ENCODE measurements around the gene FAM53B. TPM values are rescaled to one million over a fixed set of nuclear protein-coding genes. Genes with fewer than 3 reads are reported as not detected.
A peak's percentile ranks its signal among the peaks of the same experiment; 100 is the strongest.
"Not testable (repeated sequence)": the region's sequence is repeated elsewhere in the genome, so short reads cannot be mapped to it uniquely, and the experiment has no call there.

FAM53B gene
- polyA plus RNA-seq, 6 donors from 2014 or later = 19.6 to 141 (median 31.5) TPM

DNA sequence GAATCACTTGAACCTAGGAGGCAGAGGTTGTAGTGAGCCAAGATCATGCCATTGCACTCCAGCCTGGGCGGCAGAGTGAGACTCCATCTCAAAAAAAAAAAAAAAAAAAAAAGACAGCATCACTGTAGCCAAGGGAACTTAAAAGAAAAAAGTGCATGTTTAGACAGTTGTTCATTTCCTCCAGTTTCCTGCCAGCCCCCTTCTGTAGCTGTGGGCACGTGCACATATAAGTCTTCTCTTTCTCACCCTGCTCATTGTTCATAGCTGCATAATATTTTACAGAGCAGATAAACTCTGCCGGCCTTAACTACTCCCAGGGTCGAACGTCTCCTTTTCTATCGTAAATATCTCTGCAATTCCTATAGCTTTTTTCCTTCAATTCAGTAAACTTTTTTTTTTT, 149.9 kb downstream of the FAM53B start:
- no peak for ATAC-seq (ENCODE audit: low read depth in 2 of 2)

DNA sequence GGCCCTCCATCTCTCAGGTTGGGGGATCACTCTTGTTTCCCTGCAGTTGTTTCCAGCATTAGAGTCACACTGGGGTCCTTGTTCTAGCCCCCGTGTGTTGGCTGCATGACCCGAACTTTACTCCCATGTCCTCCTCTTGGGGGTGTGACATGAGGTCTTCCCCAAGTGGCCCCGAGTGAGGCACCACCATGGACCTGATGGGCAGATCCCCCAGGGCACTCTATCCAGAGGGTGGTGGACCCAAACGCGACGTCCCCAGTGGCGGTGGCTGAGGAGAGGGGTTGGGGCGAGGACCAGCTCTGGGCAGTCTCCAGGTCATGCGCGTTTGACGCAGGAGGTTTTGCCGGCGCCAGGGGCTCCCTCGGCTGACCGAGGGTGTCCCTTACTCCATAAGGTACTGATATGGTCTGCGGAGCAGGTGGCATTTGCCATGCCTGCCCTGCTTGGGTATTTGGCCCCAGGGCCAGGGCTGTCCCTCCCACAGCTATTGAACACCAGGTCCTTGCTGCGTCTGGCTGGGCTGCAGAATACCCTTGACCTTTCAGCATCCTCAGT, 150.7 kb downstream of the FAM53B start:
- peaks cover 58 to 90% (median 84%) of the 10 kb centered on the region in 3 donors for H3K4me1 Mint-ChIP-seq
- H3K9me3 Mint-ChIP-seq = peaks cover 0 to 9% (median 5%) of the 10 kb centered on the region in 7 donors
- ATAC-seq (ENCODE audit: low read depth in 2 of 2) (no peak), DNase-seq (no peak)
- H3K27me3 Mint-ChIP-seq = no peaks in the 10 kb centered on the region
- peak overlapping the region in 2 of 6 donors; percentile 36 to 39 for H3K27ac Mint-ChIP-seq
- H3K4me3 Mint-ChIP-seq = peak overlapping the region in 1 of 8 donors; percentile 29
- peaks cover 4 to 10% of the 10 kb centered on the region in 2 donors for H3K36me3 Mint-ChIP-seq

More for the DNA sequence above, 149.9 kb downstream of the FAM53B start:
- no peaks in the 10 kb centered on the region for H3K27me3 Mint-ChIP-seq
- no peak for DNase-seq
- peak overlapping the region in 4 of 6 donors; percentile 20 to 59 (median 44) for H3K27ac Mint-ChIP-seq
- H3K36me3 Mint-ChIP-seq = peaks cover 4 to 17% of the 10 kb centered on the region in 2 donors
- peaks cover 65 to 90% (median 85%) of the 10 kb centered on the region in 3 donors for H3K4me1 Mint-ChIP-seq
- peak overlapping the region in 1 of 8 donors; percentile 33 for H3K4me3 Mint-ChIP-seq
- peaks cover 0 to 11% (median 5%) of the 10 kb centered on the region in 7 donors for H3K9me3 Mint-ChIP-seq

- peaks cover 4 to 9% of the 10 kb centered on the region in 2 donors for H3K36me3 Mint-ChIP-seq
- DNase-seq (no peak), ATAC-seq (ENCODE audit: low read depth in 2 of 2) (no peak)
- H3K27ac Mint-ChIP-seq = peak overlapping the region in 3 of 6 donors; percentile 36 to 78 (median 42)
- H3K9me3 Mint-ChIP-seq = peaks cover 0 to 9% (median 5%) of the 10 kb centered on the region in 7 donors
- H3K4me3 Mint-ChIP-seq = peak overlapping the region in 1 of 8 donors; percentile 41
- peaks cover 52 to 90% (median 84%) of the 10 kb centered on the region in 3 donors for H3K4me1 Mint-ChIP-seq
- no peaks in the 10 kb centered on the region for H3K27me3 Mint-ChIP-seq
These were observed 151.3 kb downstream of the FAM53B start for GRCh38 chr10:124592736-124593430.

DNA sequence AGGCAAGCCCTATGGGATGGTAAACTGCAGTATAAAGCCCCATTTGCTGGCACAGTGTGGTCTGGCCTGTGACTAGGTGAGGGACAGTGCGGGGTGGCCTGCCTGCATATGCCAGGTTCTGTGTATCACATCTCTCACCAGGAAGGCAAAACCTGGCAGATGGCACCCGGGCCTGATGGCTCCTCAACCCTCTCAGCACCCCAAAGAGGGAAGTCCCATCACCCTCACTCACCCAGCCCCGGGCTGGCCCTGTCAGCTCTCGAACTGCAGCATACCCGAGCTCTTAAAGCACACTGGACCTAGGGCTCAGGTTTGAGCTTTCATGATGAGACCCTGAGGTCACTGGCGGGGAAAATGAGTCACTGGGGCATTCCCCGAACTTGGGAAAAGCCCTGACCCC, 152.1 kb downstream of the FAM53B start:
- DNase-seq = no peak
- H3K27me3 Mint-ChIP-seq = no peaks in the 10 kb centered on the region
- H3K27ac Mint-ChIP-seq = peak overlapping the region in 4 of 6 donors; percentile 58 to 82 (median 74)

DNA sequence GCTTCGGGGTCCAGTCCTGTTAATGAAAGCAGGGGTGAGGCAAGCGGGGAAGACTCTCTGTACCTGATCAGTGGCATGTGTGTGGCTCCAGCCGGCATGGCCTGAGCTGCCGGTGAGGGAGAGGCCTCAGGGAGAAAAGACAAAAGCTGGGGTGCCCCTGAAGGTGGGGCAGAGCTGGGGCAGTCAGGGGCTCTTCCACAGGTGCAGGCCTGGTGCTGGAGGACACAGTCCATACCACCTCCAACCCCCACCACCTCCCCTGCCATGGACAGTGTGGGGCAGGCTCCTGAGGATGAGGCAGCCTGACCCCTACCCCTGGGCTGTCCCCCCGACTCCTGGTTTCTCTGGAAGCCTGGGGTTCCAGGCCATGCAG, 153.1 kb downstream of the FAM53B start:
- Mint-ChIP-seq H3K27ac (peak overlapping the region in 1 of 6 donors; percentile 63), H3K27me3 (no peaks in the 10 kb centered on the region), H3K36me3 (peaks cover 4 to 9% of the 10 kb centered on the region in 2 donors), H3K4me3 (peak overlapping the region in 1 of 8 donors; percentile 47), H3K9me3 (peaks cover 0 to 9% (median 5%) of the 10 kb centered on the region in 7 donors), H3K4me1 (peaks cover 45 to 88% (median 84%) of the 10 kb centered on the region in 3 donors)
- ATAC-seq (ENCODE audit: low read depth in 2 of 2) (no peak), DNase-seq (no peak)

More for the DNA sequence above, 152.1 kb downstream of the FAM53B start:
- Mint-ChIP-seq H3K36me3 (peaks cover 4 to 9% of the 10 kb centered on the region in 2 donors), H3K4me3 (peak overlapping the region in 2 of 8 donors; percentile 5 to 15), H3K9me3 (peaks cover 0 to 9% (median 5%) of the 10 kb centered on the region in 7 donors), H3K4me1 (peaks cover 48 to 88% (median 84%) of the 10 kb centered on the region in 3 donors)
- peak; percentile 50 to 51 for ATAC-seq (ENCODE audit: low read depth in 2 of 2)

- DNase-seq (no peak), ATAC-seq (ENCODE audit: low read depth in 2 of 2) (no peak)
- peaks cover 40 to 84% (median 79%) of the 10 kb centered on the region in 3 donors for H3K4me1 Mint-ChIP-seq
- peak overlapping the region in 6 of 8 donors; percentile 6 to 80 (median 58) for H3K4me3 Mint-ChIP-seq
- H3K9me3 Mint-ChIP-seq = peaks cover 0 to 7% (median 2%) of the 10 kb centered on the region in 7 donors
- peaks cover 4 to 5% of the 10 kb centered on the region in 2 donors for H3K36me3 Mint-ChIP-seq
- no peaks in the 10 kb centered on the region for H3K27me3 Mint-ChIP-seq
- H3K27ac Mint-ChIP-seq = peak overlapping the region in 3 of 6 donors; percentile 63 to 83 (median 73)
These were observed 153.7 kb downstream of the FAM53B start for GRCh38 chr10:124590216-124591122.

DNA sequence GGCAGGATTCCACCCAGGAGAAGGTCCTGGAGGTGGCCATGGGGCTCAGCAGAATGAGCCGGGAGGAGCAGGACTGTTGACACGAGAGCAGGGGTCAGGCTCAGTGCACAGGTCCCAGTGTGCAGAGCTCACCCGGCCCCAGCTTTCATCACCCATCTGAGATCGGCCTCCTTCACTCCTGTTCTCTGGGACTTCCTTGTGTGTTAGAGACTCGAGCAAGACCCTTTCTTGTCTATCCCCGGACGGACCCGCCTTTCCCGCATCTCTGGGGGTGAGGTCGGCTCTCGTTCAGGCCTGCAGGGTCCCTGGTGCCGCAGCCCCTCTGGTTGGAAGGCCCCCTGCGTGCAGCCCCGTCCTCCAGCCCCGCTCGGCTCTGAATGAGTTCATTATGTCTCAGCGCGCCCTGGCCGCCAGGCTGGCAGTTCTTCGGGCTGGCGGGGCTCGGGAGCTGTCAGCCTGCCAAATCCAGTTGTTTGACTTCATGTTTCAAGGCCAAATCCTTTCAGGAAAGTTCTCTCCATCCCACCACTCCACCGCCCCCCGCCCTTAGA, 154.6 kb downstream of the FAM53B start:
- Mint-ChIP-seq H3K9me3 (peaks cover 0 to 7% (median 0%) of the 10 kb centered on the region in 7 donors), H3K27me3 (no peaks in the 10 kb centered on the region), H3K4me3 (peak overlapping the region in 4 of 8 donors; percentile 6 to 80 (median 60)), H3K27ac (peak overlapping the region in 3 of 6 donors; percentile 63 to 83 (median 73)), H3K36me3 (peaks cover 0 to 4% of the 10 kb centered on the region in 2 donors), H3K4me1 (peaks cover 34 to 76% (median 71%) of the 10 kb centered on the region in 3 donors)
- no peak for DNase-seq
- no peak for ATAC-seq (ENCODE audit: low read depth in 2 of 2)

DNA sequence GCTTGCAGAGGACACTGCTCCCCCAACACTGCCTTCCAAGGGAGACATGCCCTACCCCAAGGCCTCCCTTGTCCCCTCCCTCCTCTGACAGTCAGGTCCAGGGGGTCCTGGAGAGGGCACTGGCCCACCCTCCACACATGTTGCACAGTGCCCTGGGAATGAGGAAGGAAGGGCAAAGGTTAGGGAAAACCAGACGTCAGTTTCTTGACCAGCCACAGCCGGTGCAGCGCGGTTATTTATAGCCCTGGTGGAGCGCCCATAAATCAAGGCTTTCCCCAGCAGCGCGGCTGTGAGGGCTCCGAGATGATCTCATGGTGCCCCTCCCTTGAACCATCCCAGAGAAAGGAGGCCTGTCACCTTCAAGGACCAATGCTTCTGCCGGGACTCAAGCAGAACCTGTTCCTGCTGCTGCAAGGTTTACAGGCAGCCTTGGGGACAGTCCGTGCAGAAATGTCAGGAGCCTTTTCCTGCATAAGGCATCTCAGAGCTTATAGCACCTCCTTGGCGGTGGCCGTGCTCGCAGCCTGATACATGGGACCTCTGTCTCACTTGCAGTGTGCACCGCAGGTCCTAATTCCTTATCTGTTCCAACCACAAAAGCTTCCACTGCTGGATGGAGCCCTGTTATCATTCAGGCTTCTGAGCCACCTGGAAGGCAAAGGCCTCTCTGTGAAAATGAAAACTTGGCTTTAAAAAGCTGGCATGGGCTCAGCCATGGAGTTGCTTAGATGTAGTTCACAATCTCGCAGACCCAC, 155.3 kb downstream of the FAM53B start:
- Mint-ChIP-seq H3K4me3 (peak overlapping the region in 7 of 8 donors; percentile 42 to 85 (median 64)), H3K27me3 (no peaks in the 10 kb centered on the region), H3K27ac (peak overlapping the region in 4 of 6 donors; percentile 57 to 86 (median 80)), H3K9me3 (peaks cover 0 to 7% (median 0%) of the 10 kb centered on the region in 7 donors), H3K36me3 (peaks cover 0 to 4% of the 10 kb centered on the region in 2 donors), H3K4me1 (peaks cover 34 to 73% (median 67%) of the 10 kb centered on the region in 3 donors)
- ATAC-seq (ENCODE audit: low read depth in 2 of 2) (peak in 1 of 2 donors; percentile 33), DNase-seq (no peak)

GRCh38 chr10:124588341-124588735, 155.8 kb downstream of the FAM53B start:
- peak overlapping the region in 4 of 6 donors; percentile 4 to 86 (median 80) for H3K27ac Mint-ChIP-seq

DNA sequence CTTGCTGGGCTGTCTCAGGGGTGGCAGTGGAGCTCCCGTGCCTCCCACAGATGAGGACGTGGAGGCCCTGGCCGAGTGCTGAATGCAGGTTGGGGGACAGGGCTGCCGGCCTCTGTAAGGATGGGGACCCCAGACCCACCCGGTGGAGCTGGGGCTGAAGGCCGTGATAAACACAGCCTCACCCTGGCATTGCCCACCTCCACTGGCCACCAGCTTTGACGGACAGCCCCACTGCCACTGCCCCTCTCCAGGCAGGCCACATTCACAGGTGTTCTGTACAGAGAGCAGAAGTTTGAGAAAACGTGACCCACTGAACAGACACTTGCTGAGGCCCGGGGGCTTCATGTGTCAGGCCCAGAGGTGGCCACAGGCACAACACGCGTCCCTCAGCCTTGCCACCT, 156.4 kb downstream of the FAM53B start:
- ATAC-seq (ENCODE audit: low read depth in 2 of 2) = peak in 1 of 2 donors; percentile 9
- DNase-seq = no peak
- Mint-ChIP-seq H3K4me1 (peaks cover 39 to 73% (median 71%) of the 10 kb centered on the region in 3 donors), H3K36me3 (peaks cover 0 to 4% of the 10 kb centered on the region in 2 donors), H3K9me3 (peaks cover 0 to 7% (median 2%) of the 10 kb centered on the region in 7 donors), H3K4me3 (peak overlapping the region in 5 of 8 donors; percentile 28 to 60 (median 50)), H3K27me3 (no peaks in the 10 kb centered on the region), H3K27ac (peak overlapping the region in 3 of 6 donors; percentile 19 to 86 (median 83))

More at GRCh38 chr10:124588341-124588735, 155.8 kb downstream of the FAM53B start:
- not testable (repeated sequence) for ATAC-seq (ENCODE audit: low read depth in 2 of 2); H3K36me3 Mint-ChIP-seq; H3K9me3 Mint-ChIP-seq; H3K27me3 Mint-ChIP-seq; DNase-seq
- peak overlapping the region in 7 of 8 donors; percentile 9 to 85 (median 50) for H3K4me3 Mint-ChIP-seq
- H3K4me1 Mint-ChIP-seq = peaks cover 37 to 73% (median 71%) of the 10 kb centered on the region in 3 donors

GRCh38 chr10:124586142-124586541, 158.0 kb downstream of the FAM53B start:
- peak overlapping the region; percentile 12 to 87 (median 60) for H3K4me3 Mint-ChIP-seq
- H3K27me3 Mint-ChIP-seq = no peaks in the 10 kb centered on the region
- no peak for ATAC-seq (ENCODE audit: low read depth in 2 of 2)
- peaks cover 29 to 65% (median 65%) of the 10 kb centered on the region in 3 donors for H3K4me1 Mint-ChIP-seq
- DNase-seq = no peak
- no peaks in the 10 kb centered on the region for H3K36me3 Mint-ChIP-seq
- H3K27ac Mint-ChIP-seq = peak overlapping the region; percentile 60 to 97 (median 90)
- peaks cover 0 to 9% (median under 1%) of the 10 kb centered on the region in 7 donors for H3K9me3 Mint-ChIP-seq

- ATAC-seq (ENCODE audit: low read depth in 2 of 2) (no peak), DNase-seq (no peak)
- Mint-ChIP-seq H3K4me1 (peaks cover 30 to 51% (median 49%) of the 10 kb centered on the region in 3 donors), H3K4me3 (peak overlapping the region in 1 of 8 donors; percentile 29), H3K9me3 (peaks cover 0 to 13% (median 6%) of the 10 kb centered on the region in 7 donors), H3K27me3 (no peaks in the 10 kb centered on the region), H3K36me3 (no peaks in the 10 kb centered on the region), H3K27ac (no peak overlapping the region)
These were observed 165.2 kb downstream of the FAM53B start for GRCh38 chr10:124579011-124579399.

All from naive B cell (primary cell).